HG03378 (cell line): ENCODE results near the gene MLYCD.

ENCODE experiments used
- ATAC-seq: cut with Tn5 transposase; IDR thresholded peaks from one replicate; pipeline ENCODE4 v1.9.1; 2021; ENCODE audit warnings: mild to moderate bottlenecking, moderate library complexity; ENCODE audit not compliant: unreplicated experiment

Gene MLYCD

DNA sequence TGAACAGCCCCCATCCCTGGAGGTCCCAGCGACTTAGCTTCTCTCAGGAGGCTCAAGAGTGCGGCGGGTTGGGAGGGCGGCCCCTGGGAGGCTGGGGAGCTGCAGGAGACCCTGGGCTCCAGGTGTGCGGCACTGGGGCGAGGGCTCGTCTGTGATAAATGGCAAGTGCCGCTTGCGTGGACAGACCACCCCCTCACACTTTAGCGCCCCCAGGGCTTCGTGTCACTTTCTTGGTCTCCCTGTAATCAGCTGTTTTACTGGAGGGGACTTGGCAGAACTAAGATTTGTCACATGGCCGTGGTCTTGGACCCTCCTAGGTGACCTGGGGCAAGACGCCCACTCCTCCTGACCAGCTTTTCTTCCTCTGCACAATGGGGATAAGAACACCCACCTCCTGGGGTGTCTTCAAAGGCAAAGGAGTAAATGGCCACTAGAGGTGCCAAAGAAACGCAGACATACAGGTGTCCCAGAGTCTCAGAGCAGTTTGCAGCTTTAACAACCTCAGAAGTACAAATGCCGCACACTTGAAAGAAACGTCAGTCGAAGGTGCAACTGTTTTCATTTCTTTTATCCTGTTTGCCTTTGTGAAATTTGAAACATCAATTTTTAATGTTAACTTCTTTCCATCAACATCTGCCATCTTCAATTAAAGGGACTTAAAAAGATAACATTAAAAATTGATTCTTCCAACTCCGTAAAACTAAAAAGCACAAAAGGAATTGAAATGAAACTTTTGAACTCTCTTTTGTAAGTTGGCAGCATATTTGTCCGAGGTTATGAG, 55.1 kb downstream of the MLYCD start:
- ATAC-seq: no peak

DNA sequence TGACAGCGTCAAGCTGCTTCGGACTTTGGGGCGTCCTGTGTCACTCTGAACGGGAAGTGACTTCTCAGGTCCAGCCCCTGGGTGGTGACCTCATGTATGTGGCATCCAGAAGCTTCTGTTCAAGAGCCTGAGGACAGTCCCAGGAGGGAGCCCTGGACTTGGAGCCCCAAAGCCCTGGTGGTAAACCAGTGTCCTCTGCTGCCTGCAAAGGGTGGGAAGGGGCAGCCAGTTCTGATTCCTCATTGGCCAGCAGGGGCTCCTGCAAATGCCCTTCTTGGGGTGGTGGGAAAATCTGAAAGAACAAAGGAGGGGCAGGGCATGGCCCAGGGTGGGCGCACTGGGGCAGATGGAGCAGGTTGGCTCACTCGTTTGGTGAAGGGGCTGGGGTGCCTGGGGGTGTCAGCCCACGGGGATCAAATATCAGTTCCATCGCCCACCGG, 55.7 kb downstream of the MLYCD start:
- no peak for ATAC-seq

DNA sequence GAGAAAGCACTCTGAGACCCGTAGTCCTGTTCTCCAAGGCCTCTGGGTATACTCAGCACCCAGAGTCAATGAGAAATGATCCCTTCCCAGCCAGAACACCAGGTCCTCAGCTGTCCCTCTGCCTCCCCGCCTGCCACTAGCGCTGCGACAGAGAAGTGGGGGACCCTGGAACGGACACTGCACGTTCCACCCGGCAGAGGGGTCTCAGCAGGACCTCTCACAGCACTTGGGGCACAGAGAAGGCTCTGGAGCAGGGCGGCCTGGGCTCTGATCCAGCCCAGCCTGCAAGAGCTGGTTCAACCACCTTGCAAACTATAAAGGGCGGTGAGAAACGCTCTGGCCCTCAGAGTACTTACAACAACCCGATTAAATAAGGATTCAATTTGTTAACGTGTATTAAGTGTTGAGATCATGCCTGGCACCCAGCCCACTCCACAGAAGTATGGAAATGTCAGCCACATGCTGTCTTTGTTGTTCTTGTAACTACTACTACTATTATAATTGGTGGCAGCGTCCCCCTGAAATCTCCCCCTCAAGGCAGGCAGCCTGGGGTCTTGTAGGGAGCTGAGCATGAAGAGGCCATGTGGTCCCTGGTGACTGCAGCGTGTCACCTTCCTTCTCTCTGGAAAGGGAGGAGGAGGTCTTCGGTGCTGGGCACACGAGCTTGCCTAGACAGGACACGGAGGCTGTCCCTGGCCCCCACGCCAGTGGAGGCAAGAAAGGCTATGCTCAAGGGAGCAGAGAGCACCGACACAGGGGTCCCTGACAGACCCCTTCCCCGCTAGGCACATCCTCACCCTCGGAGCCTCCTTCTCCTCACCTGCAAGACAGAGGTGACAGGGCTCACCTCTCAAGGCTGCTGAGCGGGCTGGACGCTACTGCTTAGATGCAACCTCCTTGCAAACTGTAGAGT, 56.6 kb downstream of the MLYCD start:
- no peak for ATAC-seq

GRCh38 chr16:83956336-83957289, 57.7 kb downstream of the MLYCD start:
- no peak for ATAC-seq

DNA sequence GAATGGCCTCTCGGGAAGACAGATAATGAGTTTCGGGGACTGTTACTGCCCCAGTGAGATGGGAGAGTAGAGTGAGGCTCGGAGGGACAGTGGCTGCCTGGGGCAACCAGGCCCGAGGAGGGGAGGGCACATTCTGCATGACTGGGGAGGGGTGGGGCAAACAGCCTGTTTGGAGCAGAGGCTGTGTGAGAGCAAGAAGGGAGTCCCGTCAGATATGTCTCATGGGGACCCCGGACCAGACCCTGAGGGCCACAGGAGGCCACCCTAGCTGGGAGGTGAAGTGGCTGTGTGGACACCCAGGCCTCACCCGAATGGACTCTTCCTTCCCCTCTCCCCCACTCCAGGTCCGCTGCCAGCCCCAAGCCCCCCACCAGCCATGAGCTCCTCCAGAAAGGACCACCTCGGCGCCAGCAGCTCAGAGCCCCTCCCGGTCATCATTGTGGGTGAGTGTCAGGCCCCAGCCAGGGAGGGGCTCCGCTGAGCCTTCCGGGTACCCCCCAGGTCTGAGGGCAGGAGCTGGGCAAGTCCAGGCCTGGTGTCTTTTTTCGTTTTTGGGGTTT, 58.5 kb downstream of the MLYCD start:
- ATAC-seq: no peak

GRCh38 chr16:83958137-83958845, 59.4 kb downstream of the MLYCD start:
- no peak for ATAC-seq

GRCh38 chr16:83958846-83959565, 60.1 kb downstream of the MLYCD start:
- ATAC-seq: no peak

DNA sequence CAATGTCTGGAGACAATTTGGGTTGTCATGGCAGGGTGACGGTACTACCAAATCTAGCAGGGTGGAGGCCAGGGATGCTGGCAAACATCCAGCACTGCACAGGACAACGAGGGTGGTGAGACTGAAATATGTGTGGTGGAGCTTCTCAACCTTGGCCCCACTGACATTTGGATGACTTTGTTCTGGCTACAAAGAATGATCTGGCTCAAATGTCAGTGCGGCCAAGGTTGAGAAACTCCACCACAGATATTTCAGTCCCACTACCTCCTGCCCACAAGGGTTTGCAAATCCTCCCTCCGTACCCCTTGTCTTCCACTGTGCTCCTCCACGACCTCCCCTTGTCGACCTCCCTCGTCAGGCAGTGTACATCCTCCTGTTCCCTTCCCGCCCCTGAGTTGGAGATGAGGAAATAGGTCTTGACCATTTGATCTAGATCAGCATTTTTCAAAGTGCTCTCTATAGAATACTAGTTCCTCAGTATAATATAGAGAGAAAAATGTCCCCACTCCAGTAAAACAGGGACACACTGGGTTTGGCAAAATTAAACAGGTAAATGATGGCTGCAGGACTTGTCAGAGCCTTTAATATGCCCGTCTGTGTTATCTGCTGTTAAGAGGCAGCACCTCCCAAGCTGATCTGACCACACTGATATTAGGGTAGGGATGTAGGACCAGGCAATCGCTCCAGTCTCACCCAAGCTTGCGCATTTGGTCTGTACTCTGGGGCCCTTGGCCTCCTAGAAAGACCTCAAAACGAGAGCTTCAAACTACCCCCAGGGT, 60.9 kb downstream of the MLYCD start:
- ATAC-seq: no peak

- ATAC-seq: no peak
These were observed 61.8 kb downstream of the MLYCD start for GRCh38 chr16:83960521-83961249.

DNA sequence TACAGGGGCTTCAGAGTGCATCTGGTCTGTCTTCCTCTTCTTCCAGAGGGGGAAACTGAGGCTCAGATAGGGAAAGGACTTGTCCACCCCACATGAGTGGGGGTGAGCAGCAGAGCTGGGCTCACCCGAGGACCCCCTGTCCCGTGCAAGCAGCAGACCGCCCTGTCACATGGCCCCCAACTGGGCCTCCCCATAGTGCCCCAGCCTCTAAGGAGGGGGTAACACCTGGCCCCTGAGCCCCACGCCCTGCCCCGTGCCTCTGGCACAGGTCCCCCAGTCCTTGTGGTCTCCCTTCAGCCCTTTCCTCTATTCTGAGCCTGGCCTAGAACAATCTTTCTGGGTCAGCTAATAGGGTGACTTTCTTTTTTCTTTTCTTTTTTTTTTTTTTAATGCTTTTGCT, 62.7 kb downstream of the MLYCD start:
- ATAC-seq: no peak

DNA sequence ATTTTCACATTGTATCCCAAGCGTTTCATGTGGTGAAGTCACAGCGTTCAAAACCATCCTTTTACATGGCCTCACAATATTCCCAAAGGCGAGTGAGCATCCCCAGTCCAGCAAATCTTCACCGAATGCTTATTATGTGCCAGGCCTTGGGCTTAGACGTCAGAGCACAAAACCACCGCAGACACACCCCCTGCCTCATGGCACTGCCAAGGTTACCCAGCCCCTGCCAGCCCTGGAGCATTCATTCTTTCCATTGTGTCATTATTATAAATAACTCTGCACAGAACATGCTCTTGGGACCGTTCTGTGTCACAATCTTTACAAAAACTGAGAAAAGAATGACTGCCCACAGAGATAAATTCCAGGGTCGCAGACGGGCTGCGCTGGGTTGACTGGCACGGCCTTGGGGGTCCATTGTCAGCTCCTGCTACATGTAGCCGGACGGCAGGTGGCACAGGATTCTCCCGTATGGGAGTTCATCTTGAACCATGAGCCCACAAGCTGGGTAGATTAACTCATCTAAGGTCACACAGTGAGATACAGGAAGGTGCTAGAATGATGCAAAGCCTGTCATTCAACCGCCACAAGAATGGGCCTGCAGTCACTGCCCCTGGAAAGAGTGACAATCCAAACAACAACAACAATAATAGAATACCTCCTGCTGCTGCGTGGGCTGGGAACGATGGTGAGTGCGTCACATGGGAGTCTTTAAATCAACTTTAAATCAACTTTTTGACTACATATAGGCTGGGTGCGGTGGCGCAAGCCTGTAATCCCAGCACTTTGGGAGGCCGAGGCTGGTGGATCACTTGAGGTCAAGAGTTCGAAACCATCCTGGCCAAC, 64.6 kb downstream of the MLYCD start:
- ATAC-seq: no peak

- ATAC-seq: no peak
These were observed 65.9 kb downstream of the MLYCD start for GRCh38 chr16:83964684-83965443.

GRCh38 chr16:83965444-83966152, 66.7 kb downstream of the MLYCD start:
- ATAC-seq: no peak

DNA sequence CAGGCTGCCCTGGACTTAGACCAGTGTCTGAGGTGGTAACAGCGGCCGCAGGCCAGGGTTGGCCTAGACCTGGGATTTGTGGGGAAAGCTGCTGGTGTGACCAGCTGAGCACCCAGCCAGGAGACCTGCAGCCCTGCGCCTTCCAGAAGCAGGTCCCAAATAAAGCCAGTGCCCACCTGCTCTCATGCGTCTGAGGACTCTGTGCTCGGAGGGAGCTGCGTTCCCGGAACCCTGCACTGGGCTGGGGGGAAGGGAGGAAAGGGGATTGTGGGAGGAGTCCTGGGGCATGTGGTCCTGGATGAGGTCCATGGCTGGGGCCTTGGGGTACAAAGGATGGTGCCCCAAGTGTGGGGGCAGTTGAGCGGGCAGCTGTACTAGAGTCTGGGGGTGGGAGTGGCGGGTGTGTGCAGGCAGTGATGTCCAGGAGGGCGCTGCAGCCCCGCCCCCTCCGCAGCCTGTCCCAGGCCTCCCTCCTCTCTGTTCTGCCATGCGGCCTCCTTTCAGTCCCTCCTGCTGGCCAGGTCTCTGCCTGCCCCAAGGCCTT, 67.3 kb downstream of the MLYCD start:
- ATAC-seq: no peak

GRCh38 chr16:83967091-83967490, 68.2 kb downstream of the MLYCD start:
- ATAC-seq: no peak
